A549 (cell line): ENCODE data around the gene POP4.

Experiments used
- CBX8 ChIP-seq: fragments of 200-600 bp; sonication (generic); IDR thresholded peaks from 2 replicates; pipeline ENCODE4 v1.6.1; 2016
- CEBPB ChIP-seq, 2 experiments: fragments of >200 bp in 1 of 2; sonication (Bioruptor Twin) in 1 of 2; formaldehyde crosslinking in 1 of 2; IDR thresholded peaks; 2 replicates each; pipeline ENCODE4 v1.6.1; 2012 to 2016
- CTCF ChIP-seq: fragments of >200 bp; sonication (Bioruptor Twin); formaldehyde crosslinking; IDR thresholded peaks from 3 replicates; pipeline ENCODE4 v1.5.1; 2016
- KDM1A ChIP-seq: fragments of 200-600 bp; sonication (generic); IDR thresholded peaks from 2 replicates; pipeline ENCODE4 v1.6.1; 2016; ENCODE audit warnings: low read depth, mild to moderate bottlenecking
- POLR2A ChIP-seq: IDR thresholded peaks from 2 replicates; pipeline ENCODE4 v1.6.1; 2012; ENCODE audit warnings: mild to moderate bottlenecking, low read length
- RCOR1 ChIP-seq: fragments of 150-350 bp; IDR thresholded peaks from 2 replicates; pipeline ENCODE4 v1.6.1; 2014; ENCODE audit warnings: antibody characterized with exemption, low read length, low read depth
- RFX5 ChIP-seq: fragments of 450-650 bp; IDR thresholded peaks from 2 replicates; pipeline ENCODE4 v1.7.1; 2014; ENCODE audit warnings: antibody characterized with exemption, mild to moderate bottlenecking, moderate library complexity
- SREBF2 ChIP-seq: fragments of 450-650 bp; IDR thresholded peaks from 2 replicates; pipeline ENCODE4 v1.6.1; 2014; ENCODE audit warnings: mild to moderate bottlenecking, moderate library complexity
- TF ChIP-seq, protein P1 (sequence below): fragments of 150-350 bp; IDR thresholded peaks from 2 replicates; pipeline ENCODE4 v1.6.1; 2014; ENCODE audit warnings: low read depth, mild to moderate bottlenecking, low read length
- TF ChIP-seq, protein P2 (sequence below): IDR thresholded peaks from 2 replicates; pipeline ENCODE4 v1.6.1; 2012
- TF ChIP-seq, protein P3 (sequence below): fragments of 200-600 bp; sonication (generic); IDR thresholded peaks from 2 replicates; pipeline ENCODE4 v1.6.1; 2016; ENCODE audit warnings: antibody characterized with exemption, mild to moderate bottlenecking, moderate library complexity
- TF ChIP-seq, protein P4 (sequence below): IDR thresholded peaks from 2 replicates; pipeline ENCODE4 v1.6.1; 2012

GRCh38 chr19:29640231-29640630 lies 34.1 kb downstream of the POP4 start:
- TF ChIP-seq CEBPB (IDR thresholded peaks at IDR 0.05) (no peak), CTCF (no peak), POLR2A (no peak), KDM1A (no peak), SREBF2 (no peak), CBX8 (no peak), RFX5 (no peak), RCOR1 (no peak)
- TF ChIP-seq, protein P1, sequence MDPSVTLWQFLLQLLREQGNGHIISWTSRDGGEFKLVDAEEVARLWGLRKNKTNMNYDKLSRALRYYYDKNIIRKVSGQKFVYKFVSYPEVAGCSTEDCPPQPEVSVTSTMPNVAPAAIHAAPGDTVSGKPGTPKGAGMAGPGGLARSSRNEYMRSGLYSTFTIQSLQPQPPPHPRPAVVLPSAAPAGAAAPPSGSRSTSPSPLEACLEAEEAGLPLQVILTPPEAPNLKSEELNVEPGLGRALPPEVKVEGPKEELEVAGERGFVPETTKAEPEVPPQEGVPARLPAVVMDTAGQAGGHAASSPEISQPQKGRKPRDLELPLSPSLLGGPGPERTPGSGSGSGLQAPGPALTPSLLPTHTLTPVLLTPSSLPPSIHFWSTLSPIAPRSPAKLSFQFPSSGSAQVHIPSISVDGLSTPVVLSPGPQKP, result no peak
- TF ChIP-seq, protein P2, sequence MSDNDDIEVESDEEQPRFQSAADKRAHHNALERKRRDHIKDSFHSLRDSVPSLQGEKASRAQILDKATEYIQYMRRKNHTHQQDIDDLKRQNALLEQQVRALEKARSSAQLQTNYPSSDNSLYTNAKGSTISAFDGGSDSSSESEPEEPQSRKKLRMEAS, result no peak
- TF ChIP-seq, protein P3, sequence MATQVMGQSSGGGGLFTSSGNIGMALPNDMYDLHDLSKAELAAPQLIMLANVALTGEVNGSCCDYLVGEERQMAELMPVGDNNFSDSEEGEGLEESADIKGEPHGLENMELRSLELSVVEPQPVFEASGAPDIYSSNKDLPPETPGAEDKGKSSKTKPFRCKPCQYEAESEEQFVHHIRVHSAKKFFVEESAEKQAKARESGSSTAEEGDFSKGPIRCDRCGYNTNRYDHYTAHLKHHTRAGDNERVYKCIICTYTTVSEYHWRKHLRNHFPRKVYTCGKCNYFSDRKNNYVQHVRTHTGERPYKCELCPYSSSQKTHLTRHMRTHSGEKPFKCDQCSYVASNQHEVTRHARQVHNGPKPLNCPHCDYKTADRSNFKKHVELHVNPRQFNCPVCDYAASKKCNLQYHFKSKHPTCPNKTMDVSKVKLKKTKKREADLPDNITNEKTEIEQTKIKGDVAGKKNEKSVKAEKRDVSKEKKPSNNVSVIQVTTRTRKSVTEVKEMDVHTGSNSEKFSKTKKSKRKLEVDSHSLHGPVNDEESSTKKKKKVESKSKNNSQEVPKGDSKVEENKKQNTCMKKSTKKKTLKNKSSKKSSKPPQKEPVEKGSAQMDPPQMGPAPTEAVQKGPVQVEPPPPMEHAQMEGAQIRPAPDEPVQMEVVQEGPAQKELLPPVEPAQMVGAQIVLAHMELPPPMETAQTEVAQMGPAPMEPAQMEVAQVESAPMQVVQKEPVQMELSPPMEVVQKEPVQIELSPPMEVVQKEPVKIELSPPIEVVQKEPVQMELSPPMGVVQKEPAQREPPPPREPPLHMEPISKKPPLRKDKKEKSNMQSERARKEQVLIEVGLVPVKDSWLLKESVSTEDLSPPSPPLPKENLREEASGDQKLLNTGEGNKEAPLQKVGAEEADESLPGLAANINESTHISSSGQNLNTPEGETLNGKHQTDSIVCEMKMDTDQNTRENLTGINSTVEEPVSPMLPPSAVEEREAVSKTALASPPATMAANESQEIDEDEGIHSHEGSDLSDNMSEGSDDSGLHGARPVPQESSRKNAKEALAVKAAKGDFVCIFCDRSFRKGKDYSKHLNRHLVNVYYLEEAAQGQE, result no peak
- TF ChIP-seq, protein P4, sequence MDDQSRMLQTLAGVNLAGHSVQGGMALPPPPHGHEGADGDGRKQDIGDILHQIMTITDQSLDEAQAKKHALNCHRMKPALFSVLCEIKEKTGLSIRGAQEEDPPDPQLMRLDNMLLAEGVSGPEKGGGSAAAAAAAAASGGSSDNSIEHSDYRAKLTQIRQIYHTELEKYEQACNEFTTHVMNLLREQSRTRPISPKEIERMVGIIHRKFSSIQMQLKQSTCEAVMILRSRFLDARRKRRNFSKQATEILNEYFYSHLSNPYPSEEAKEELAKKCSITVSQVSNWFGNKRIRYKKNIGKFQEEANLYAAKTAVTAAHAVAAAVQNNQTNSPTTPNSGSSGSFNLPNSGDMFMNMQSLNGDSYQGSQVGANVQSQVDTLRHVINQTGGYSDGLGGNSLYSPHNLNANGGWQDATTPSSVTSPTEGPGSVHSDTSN, result no peak
